T-helper 1 cell treated with Interleukin-12 subunit alpha and Interleukin-12 subunit beta and Interleukin-4 antibody, amounts not matched to agents 30 μg/mL and 1 μg/mL, for 36 hours (primary cell): ENCODE data around the gene SCOC.

Source experiments
- H3K27ac Mint-ChIP-seq: one replicate; pipeline ENCODE4 v1.8.0; 2021; ENCODE audit warnings: mild to moderate bottlenecking, mixed read lengths
- H3K27me3 Mint-ChIP-seq: one replicate; pipeline ENCODE4 v1.8.0; 2021; ENCODE audit warnings: low read depth, mixed read lengths
- H3K36me3 Mint-ChIP-seq: one replicate; pipeline ENCODE4 v1.8.0; 2021; ENCODE audit warnings: low read depth, mixed read lengths
- H3K4me1 Mint-ChIP-seq: one replicate; pipeline ENCODE4 v1.8.0; 2021; ENCODE audit warnings: low read depth, mixed read lengths
- H3K4me3 Mint-ChIP-seq: one replicate; pipeline ENCODE4 v1.8.0; 2021; ENCODE audit warnings: mild to moderate bottlenecking, moderate library complexity, mixed read lengths
- H3K9me3 Mint-ChIP-seq: one replicate; pipeline ENCODE4 v1.8.0; 2021; ENCODE audit warnings: mixed read lengths

SCOC gene

DNA sequence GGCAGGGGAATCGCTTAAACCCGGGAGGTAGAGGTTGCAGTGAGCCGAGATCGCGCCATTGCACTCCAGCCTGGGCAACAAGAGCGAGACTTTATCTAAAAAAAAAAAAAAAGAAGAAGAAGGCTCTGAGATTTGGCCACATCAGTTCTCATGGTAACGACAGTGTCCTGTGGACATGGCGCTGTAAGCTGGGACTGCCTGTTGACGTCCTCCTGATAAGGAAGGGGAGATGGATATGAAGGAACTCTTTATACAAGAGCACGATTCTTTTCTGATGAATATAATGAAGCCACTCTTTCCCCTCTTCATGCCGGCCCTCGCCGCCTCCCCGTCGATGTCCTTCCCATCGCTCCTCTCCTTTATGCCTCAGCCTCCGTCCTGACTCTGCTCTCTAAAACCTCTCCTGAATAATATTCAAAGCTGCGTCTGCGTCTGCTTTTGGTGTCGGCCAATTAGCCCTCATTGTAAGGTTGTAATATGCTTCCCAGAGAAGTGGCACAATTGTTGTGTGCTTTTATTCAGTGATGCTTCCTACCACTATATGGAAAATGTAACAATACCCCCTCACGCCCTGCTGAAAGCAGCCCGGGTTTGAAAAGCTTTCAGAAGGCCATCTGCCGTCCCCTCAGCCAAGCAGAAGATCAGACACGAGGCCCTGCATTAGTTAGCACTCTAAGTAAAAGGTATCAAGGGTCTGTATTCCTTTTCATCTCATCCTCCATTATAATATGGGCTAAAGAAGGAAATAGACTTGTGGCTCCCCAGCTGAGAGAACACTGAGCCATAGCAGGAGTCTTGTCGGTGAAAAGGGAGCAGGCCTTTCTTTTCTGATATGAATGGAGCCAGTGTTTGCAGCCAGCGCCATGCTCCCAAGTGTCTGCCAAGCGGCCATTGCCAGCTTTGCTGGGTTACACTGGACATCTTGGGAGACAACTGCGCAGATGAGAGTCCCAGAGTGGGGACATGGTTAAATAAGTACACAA, 22.1 kb upstream of the SCOC start:
- peaks cover 3% of the 10 kb centered on the region for H3K4me1 Mint-ChIP-seq
- no peaks in the 10 kb centered on the region for H3K9me3 Mint-ChIP-seq
- H3K4me3 Mint-ChIP-seq, result no peak overlapping the region
- no peak overlapping the region for H3K27ac Mint-ChIP-seq
- no peaks in the 10 kb centered on the region for H3K36me3 Mint-ChIP-seq
- peaks cover 20% of the 10 kb centered on the region for H3K27me3 Mint-ChIP-seq

DNA sequence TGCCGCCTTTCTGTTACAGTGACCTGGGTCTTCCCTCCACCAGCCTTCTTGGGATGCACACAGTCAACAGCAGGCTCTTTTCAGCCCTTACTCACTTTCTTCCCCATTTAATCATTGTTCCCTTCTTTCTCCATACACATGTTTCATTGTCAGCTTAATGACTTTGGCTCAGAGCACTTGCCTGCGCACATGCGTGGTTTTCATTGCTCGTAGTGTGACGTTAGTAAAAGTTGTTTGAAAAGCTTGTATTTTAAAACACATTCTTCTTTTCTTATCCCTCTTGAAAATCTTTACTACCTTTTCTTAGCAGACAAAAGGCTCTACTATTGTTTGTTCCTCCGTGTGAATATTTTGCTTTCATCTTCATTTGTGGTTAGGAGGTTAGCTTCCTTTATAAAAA, 19.7 kb upstream of the SCOC start:
- Mint-ChIP-seq H3K4me3 (no peak overlapping the region), H3K4me1 (peaks cover 3% of the 10 kb centered on the region), H3K27me3 (peaks cover 38% of the 10 kb centered on the region), H3K9me3 (no peaks in the 10 kb centered on the region), H3K27ac (no peak overlapping the region), H3K36me3 (no peaks in the 10 kb centered on the region)

DNA sequence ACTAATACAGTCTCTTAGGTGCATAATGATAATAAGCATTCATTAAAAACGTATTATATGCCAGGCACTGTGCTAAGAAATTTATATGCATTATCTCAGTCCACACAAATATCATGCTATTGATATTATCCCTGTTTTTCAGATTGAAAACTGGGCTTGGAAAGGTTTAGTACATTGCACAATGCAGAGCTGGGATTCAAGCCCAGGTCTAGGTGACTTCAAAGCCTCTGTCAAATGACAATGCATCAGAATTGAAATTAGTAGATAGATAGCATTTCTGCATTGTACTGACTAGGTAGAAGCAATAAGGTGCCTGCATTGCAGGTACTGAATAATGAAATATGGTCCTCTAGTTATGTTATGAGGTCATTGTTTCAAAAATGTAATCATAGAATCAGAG, 18.2 kb upstream of the SCOC start:
- H3K27me3 Mint-ChIP-seq, result peaks cover 36% of the 10 kb centered on the region
- H3K9me3 Mint-ChIP-seq, result no peaks in the 10 kb centered on the region
- H3K36me3 Mint-ChIP-seq, result no peaks in the 10 kb centered on the region
- no peak overlapping the region for H3K27ac Mint-ChIP-seq
- no peak overlapping the region for H3K4me3 Mint-ChIP-seq
- H3K4me1 Mint-ChIP-seq, result peaks cover 5% of the 10 kb centered on the region

DNA sequence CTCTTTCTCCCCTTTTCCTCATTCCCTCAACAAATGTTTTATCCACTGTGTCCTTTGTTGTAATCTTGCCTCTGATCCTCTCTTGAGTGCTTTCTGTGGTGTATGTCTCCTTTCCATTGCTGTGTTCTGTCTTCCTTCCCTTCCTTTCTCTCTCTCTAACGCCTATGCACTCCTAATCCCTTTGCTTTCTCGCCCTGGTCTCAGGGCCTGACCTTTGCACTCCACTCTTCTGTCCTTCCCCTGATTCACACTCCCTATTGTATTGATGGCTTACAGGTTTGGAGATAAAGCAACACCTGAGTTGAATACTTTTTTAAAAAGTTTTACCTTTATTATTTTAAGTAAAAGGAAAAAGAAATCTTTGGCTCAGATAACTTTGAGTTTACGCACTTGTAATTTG, 15.6 kb upstream of the SCOC start:
- H3K9me3 Mint-ChIP-seq, result no peaks in the 10 kb centered on the region
- peaks cover 5% of the 10 kb centered on the region for H3K4me1 Mint-ChIP-seq
- peaks cover 34% of the 10 kb centered on the region for H3K27me3 Mint-ChIP-seq
- no peaks in the 10 kb centered on the region for H3K36me3 Mint-ChIP-seq
- no peak overlapping the region for H3K27ac Mint-ChIP-seq
- H3K4me3 Mint-ChIP-seq, result no peak overlapping the region

DNA sequence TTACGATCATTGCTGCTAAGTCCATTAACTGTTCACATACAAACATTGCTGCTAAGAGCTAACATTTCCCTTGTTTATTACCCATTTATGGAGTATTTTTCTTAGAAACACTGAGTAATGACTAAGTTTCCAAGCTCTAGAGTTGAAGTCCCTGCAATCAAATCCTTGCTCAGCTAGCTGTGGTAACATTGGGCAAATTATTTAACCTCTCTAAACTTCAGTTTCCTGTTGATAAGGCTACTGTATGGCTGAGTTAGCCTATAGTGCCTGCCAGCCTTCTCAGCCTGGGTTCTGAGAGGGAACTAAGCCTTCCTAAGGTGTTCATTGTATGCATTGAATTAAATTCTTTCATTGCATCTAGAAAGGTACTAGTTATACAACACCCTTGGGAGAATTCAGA, 15.2 kb upstream of the SCOC start:
- H3K27ac Mint-ChIP-seq, result no peak overlapping the region
- H3K4me3 Mint-ChIP-seq, result no peak overlapping the region
- H3K27me3 Mint-ChIP-seq, result peaks cover 34% of the 10 kb centered on the region
- H3K4me1 Mint-ChIP-seq, result peaks cover 5% of the 10 kb centered on the region
- no peaks in the 10 kb centered on the region for H3K9me3 Mint-ChIP-seq
- H3K36me3 Mint-ChIP-seq, result no peaks in the 10 kb centered on the region

DNA sequence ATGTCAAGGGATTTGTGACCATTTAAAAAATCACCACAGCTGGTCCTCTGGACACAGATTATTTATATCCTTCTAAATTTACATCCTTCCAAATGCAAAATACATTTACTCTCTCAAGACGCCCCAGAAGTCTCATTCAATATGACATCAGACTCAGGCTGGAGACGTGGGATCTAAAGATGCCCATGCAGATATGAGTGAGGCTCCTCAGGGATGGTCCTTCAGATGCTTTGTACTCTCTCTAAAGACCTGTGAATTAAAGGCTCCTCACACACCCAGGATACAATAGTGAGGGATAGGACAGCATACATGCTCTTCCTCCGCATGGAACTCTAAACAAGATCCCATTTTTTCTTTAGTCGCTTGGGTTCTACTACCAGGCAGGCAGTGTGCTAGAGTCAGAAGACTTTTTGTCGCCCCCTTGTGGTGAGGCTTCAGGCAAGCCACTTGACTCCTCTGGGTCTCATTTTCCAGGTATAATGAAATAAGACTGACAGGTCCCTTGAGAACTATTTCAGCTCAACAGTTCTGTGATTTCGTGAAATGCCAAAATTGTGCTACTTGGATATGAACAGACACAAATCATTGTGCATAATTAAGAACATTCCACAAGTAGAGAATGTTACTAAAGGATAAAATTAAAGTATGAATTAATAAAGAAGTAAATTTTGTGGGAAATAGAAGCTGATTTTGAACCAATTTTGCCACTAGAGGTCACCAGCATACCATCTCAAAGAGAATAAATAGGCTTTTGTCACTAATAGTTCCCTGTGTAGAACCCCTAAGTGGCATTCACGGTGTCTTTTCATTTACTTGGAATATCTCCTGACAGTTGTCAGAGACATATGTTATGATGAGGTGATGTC, 13.7 kb upstream of the SCOC start:
- Mint-ChIP-seq H3K4me1 (peaks cover 2% of the 10 kb centered on the region), H3K27me3 (peaks cover 29% of the 10 kb centered on the region), H3K9me3 (no peaks in the 10 kb centered on the region), H3K27ac (no peak overlapping the region), H3K4me3 (no peak overlapping the region), H3K36me3 (no peaks in the 10 kb centered on the region)

DNA sequence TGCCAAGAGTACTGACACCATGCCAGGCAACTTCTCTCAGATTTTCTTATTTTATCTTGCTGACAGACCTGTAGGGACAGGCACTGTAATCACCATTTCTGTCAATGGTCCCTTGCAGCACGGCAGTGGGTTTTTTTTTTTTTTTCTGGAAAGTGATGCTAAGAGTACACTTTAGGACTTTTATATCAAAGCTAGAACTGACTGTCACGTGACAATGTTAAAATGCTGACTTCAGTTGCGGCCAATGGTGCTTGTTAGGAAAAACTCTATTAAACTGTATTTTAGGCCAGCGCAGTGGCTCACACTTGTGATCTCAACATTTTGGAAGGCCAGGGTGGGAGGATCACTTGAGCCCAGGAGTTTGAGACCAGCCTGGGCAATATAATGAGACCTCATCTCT, 12.3 kb upstream of the SCOC start:
- Mint-ChIP-seq H3K27ac (no peak overlapping the region), H3K4me3 (no peak overlapping the region), H3K9me3 (no peaks in the 10 kb centered on the region)

DNA sequence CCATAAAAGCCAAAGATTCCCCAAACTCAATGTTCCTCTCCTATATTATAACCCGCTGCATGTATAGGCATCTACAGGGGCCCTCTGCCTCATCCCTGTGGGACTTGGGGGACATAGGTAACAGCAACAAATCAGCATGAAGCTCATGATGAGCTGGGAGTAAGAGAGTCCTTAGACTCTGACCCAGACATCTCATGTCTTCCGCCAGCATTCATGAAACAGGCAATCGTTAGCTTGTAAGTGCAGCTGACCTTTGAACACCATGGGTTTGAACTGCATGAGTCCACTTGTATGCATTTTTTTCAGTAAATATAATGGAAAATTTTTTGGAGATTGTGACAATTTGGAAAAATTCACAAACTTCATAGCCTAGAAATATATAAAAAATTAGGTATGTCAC, 10.4 kb upstream of the SCOC start:
- peaks cover 13% of the 10 kb centered on the region for H3K27me3 Mint-ChIP-seq
- H3K9me3 Mint-ChIP-seq, result no peaks in the 10 kb centered on the region
- H3K27ac Mint-ChIP-seq, result no peak overlapping the region
- H3K4me3 Mint-ChIP-seq, result no peak overlapping the region
- H3K4me1 Mint-ChIP-seq, result peaks cover 2% of the 10 kb centered on the region
- no peaks in the 10 kb centered on the region for H3K36me3 Mint-ChIP-seq

More for the DNA sequence above, 12.3 kb upstream of the SCOC start:
- H3K36me3 Mint-ChIP-seq, result no peaks in the 10 kb centered on the region
- H3K4me1 Mint-ChIP-seq, result peaks cover 2% of the 10 kb centered on the region
- H3K27me3 Mint-ChIP-seq, result peaks cover 25% of the 10 kb centered on the region

DNA sequence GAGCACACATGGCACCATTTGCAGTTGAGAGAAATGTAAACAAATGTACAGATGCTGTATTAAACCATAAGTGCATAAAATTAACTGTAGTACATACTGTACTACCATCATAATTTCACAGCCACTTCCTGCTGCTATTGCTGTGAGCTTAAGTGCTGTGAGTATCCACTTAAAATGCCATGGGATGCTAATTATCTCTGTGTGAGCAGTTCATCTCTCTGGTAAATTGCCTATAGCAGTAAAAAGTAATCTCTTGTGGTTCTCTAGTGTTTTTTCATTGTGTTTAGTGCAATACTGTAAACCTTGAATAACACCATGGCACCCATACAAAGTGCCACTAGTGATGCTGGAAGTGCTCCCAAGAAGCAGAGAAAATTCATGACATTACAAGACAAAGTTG, 9.9 kb upstream of the SCOC start:
- Mint-ChIP-seq H3K27me3 (peaks cover 11% of the 10 kb centered on the region), H3K36me3 (no peaks in the 10 kb centered on the region), H3K9me3 (no peaks in the 10 kb centered on the region), H3K27ac (no peak overlapping the region), H3K4me1 (peaks cover 2% of the 10 kb centered on the region), H3K4me3 (no peak overlapping the region)

DNA sequence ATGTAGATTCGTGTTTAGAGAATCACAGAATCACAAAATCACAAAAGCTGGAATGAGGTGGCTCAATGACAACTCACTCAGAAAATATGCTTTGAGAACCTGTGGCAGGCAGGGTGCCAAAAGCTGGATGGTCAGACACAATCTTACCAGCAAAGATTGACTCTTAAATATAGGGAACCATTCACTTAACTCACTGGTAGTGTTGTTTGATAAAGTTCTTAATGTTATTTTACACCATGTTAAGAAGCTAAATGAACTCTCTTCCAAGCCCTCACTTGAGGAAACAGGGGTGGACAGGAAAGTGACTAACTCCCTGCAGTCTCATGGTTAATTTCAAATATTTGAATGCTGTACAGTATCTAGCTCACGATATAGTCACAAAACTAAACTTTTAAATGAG, 5.7 kb upstream of the SCOC start:
- H3K4me3 Mint-ChIP-seq, result no peak overlapping the region
- H3K36me3 Mint-ChIP-seq, result no peaks in the 10 kb centered on the region
- H3K9me3 Mint-ChIP-seq, result no peaks in the 10 kb centered on the region
- peaks cover 22% of the 10 kb centered on the region for H3K27me3 Mint-ChIP-seq
- H3K4me1 Mint-ChIP-seq, result peaks cover 4% of the 10 kb centered on the region
- no peak overlapping the region for H3K27ac Mint-ChIP-seq

DNA sequence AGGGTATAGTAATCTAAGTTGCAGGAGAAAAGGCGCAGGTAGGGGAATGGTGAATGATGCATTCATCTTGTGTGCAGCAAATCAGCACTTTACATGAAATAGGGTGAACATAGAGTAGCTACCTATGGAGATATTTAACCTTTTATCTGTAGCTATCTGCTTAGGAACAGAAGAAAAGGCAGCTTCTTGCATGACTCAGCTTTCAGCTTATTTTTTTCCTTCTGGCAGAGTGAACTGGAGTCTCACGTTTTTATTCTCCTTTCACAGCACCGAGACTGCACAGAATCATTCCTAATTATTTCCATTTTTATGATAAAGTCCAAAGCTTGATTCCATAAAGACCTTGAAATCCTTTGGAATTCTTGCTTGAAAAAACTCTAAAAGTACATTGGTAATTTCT, 4.8 kb upstream of the SCOC start:
- Mint-ChIP-seq H3K27ac (no peak overlapping the region), H3K4me3 (no peak overlapping the region), H3K9me3 (no peaks in the 10 kb centered on the region), H3K27me3 (peaks cover 22% of the 10 kb centered on the region), H3K4me1 (peaks cover 4% of the 10 kb centered on the region), H3K36me3 (no peaks in the 10 kb centered on the region)

DNA sequence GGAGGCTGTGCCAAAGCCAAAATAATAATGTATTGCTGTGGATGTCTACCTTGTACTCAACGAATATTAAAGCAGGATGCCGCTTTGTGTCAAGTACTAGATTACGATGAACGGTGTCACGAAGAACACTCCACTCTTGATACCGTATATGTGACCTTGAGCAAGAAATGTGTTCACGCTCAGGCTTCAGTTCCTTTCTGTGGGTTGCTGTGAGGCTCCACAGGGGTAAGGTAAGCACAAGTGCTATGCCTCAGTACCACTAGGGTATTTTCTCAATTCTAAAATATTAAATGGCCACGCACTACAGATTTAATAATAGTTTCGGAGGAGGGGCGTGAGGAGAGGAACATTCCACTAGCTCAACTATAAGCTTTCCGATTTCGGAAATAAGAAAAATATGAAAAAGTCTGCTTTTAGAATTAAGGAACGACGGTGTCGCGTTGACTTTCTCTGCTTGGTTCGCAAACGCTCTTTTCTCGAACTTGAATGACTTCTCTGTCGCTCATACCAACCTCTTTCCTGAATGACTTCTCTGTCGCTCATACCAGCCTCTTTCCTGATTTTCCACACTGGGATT, 607 bp upstream of the SCOC start:
- Mint-ChIP-seq H3K4me1 (peaks cover 22% of the 10 kb centered on the region), H3K9me3 (no peaks in the 10 kb centered on the region), H3K27me3 (peaks cover 22% of the 10 kb centered on the region), H3K27ac (no peak overlapping the region), H3K36me3 (peaks cover 4% of the 10 kb centered on the region), H3K4me3 (no peak overlapping the region)

DNA sequence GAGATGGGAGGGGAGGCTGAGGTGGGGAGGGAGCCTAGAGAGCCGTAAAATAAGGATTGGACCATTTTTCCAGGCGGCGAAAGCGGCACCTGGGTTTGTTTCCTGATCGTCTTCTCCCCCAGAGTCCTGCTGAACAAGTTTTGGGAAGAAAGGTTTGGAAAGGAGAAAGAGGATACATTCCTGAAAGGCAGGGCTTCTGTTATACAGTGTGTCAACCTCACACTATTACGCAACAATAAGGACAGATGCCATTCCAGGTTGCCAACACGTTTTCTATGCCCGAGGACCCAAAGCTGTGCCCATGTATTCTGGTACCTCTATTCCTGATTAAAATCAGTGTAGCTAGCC, 658 bp downstream of the SCOC start:
- Mint-ChIP-seq H3K27me3 (peaks cover 17% of the 10 kb centered on the region), H3K4me3 (no peak overlapping the region), H3K4me1 (peaks cover 22% of the 10 kb centered on the region), H3K27ac (no peak overlapping the region), H3K36me3 (peaks cover 4% of the 10 kb centered on the region), H3K9me3 (no peaks in the 10 kb centered on the region)

DNA sequence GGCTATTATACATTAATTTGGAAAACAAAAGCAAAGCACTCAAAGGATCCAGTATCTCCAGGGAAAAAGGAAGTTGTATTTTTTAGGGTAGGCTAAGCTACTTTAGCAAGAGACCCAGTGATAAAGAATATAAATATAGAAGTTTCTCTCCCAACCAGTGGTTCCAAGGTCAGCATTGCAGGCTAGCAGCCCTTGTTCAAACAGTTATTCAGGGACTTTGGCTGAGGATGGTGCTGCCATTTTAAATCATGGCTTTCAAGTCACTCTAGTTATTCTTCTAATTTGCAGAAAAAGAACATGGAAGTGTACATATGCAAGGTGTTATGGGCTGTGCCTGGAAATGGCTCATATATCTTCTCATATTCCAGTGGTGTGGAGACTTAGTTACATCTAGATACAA, 9.3 kb downstream of the SCOC start:
- H3K4me3 Mint-ChIP-seq, result no peak overlapping the region
- H3K36me3 Mint-ChIP-seq, result peaks cover 2% of the 10 kb centered on the region
- H3K27ac Mint-ChIP-seq, result no peak overlapping the region
- no peaks in the 10 kb centered on the region for H3K9me3 Mint-ChIP-seq
- no peaks in the 10 kb centered on the region for H3K4me1 Mint-ChIP-seq
- peaks cover 7% of the 10 kb centered on the region for H3K27me3 Mint-ChIP-seq
